ENCODE measurements around the gene VENTX.

Gene VENTX

GRCh38 chr10:133209117-133209516 is 28.5 kb upstream of the VENTX start (continued):
- TF ChIP-seq CSRNP3 (CRISPR knock-in tag; IDR thresholded peaks at IDR 0.05), result no peak

- no peak for ATAC-seq
- TF ChIP-seq ARNTL (CRISPR knock-in tag; IDR thresholded peaks at IDR 0.05; ENCODE audit: borderline replicate concordance, low read depth), result no peak
- no peak for TF ChIP-seq OSR1 (CRISPR knock-in tag; IDR thresholded peaks at IDR 0.05)
- no peak for TF ChIP-seq RARB (CRISPR knock-in tag; IDR thresholded peaks at IDR 0.05)
- TF ChIP-seq ZFP3 (CRISPR knock-in tag; IDR thresholded peaks at IDR 0.05), result no peak
- TF ChIP-seq SNAI2 (CRISPR knock-in tag; IDR thresholded peaks at IDR 0.05), result no peak
- TF ChIP-seq ZFP30 (CRISPR knock-in tag; IDR thresholded peaks at IDR 0.05), result no peak
- no peak for TF ChIP-seq PPARA (CRISPR knock-in tag; IDR thresholded peaks at IDR 0.05; ENCODE audit: borderline replicate concordance)
- TF ChIP-seq CSRNP3 (CRISPR knock-in tag; IDR thresholded peaks at IDR 0.05), result no peak
- TF ChIP-seq ZC3H10 (CRISPR knock-in tag; IDR thresholded peaks at IDR 0.05), result no peak
- TF ChIP-seq TOX (CRISPR knock-in tag; IDR thresholded peaks at IDR 0.05; ENCODE audit: borderline replicate concordance), result no peak
- TF ChIP-seq TCF4 (CRISPR knock-in tag; IDR thresholded peaks at IDR 0.05; ENCODE audit: borderline replicate concordance), result no peak
- TF ChIP-seq CSDC2 (CRISPR knock-in tag; IDR thresholded peaks at IDR 0.05), result no peak
- TF ChIP-seq ZNF8 (CRISPR knock-in tag; IDR thresholded peaks at IDR 0.05), result no peak
- TF ChIP-seq ZNF70 (CRISPR knock-in tag; IDR thresholded peaks at IDR 0.05), result no peak
- no peak for TF ChIP-seq POU6F1 (CRISPR knock-in tag; IDR thresholded peaks at IDR 0.05; ENCODE audit: borderline replicate concordance, low read depth)
- no peak for TF ChIP-seq ESRRG (CRISPR knock-in tag; IDR thresholded peaks at IDR 0.05)
- TF ChIP-seq BACH2 (CRISPR knock-in tag; IDR thresholded peaks at IDR 0.05; ENCODE audit: borderline replicate concordance), result no peak
- TF ChIP-seq ISL1 (CRISPR knock-in tag; IDR thresholded peaks at IDR 0.05), result no peak
- TF ChIP-seq GLIS3 (CRISPR knock-in tag; IDR thresholded peaks at IDR 0.05), result no peak
- no peak for TF ChIP-seq CREB5 (CRISPR knock-in tag; IDR thresholded peaks at IDR 0.05; ENCODE audit: low read depth)
Observed at GRCh38 chr10:133209641-133210040, 28.0 kb upstream of the VENTX start.

GRCh38 chr10:133210398-133211140 is 27.1 kb upstream of the VENTX start:
- TF ChIP-seq CSDC2 (CRISPR knock-in tag; IDR thresholded peaks at IDR 0.05) (no peak), TOX (CRISPR knock-in tag; IDR thresholded peaks at IDR 0.05; ENCODE audit: borderline replicate concordance) (no peak), TSHZ2 (CRISPR knock-in tag; IDR thresholded peaks at IDR 0.05) (no peak), ZC3H10 (CRISPR knock-in tag; IDR thresholded peaks at IDR 0.05) (no peak), GLIS3 (CRISPR knock-in tag; IDR thresholded peaks at IDR 0.05) (no peak), RARB (CRISPR knock-in tag; IDR thresholded peaks at IDR 0.05) (no peak), ZNF565 (CRISPR knock-in tag; conservative IDR thresholded peaks at IDR 0.05; ENCODE audit: low read depth) (no peak), POU6F1 (CRISPR knock-in tag; IDR thresholded peaks at IDR 0.05; ENCODE audit: borderline replicate concordance, low read depth) (no peak)
- no peak for ATAC-seq

All from SK-N-SH treated with all-trans-retinoic acid at 6 μM for 48 hours (cell line).